HG03108 (cell line): ENCODE data around the gene EPHA4.
A peak's percentile ranks its signal among the peaks of the same experiment; 100 is the strongest.
"Not testable (repeated sequence)": the region's sequence is repeated elsewhere in the genome, so short reads cannot be mapped to it uniquely, and the experiment has no call there.

Experiments used
- ATAC-seq: cut with Tn5 transposase; IDR thresholded peaks from one replicate; pipeline ENCODE4 v1.9.1; 2021; ENCODE audit warnings: moderate library complexity; ENCODE audit not compliant: unreplicated experiment

EPHA4 gene

DNA sequence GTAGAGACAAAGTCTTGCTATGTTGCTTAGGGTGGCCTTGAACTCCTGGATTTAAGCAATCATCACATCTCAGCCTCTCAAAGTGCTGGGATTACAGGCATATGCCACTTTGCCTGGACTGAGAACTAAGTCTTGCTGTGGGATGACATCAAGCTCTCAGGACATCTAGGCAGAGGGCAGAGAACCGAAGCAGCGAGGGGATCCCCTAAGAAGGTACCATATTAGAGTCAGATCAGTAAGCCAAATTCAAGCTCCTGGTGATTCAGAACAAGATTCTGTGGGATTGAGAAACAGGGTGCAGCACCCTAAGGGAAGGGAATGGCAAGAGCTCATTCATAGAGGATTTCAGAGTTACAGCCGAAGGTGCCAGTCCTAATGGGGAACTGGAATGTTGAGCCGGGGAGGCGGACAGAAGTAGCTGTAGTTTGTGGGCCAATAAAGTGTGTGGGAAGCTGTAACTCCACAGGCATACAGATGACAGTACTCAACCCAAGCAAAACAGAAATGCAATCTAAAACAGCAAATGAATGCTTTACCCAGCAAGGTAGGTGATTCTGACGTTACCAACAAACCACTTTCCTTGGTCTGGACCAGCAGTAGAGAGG, 30.9 kb downstream of the EPHA4 start:
- ATAC-seq = no peak

- ATAC-seq = no peak
These were observed 32.9 kb downstream of the EPHA4 start for GRCh38 chr2:221539246-221539645.

- ATAC-seq = no peak
These were observed 36.3 kb downstream of the EPHA4 start for GRCh38 chr2:221535824-221536223.

DNA sequence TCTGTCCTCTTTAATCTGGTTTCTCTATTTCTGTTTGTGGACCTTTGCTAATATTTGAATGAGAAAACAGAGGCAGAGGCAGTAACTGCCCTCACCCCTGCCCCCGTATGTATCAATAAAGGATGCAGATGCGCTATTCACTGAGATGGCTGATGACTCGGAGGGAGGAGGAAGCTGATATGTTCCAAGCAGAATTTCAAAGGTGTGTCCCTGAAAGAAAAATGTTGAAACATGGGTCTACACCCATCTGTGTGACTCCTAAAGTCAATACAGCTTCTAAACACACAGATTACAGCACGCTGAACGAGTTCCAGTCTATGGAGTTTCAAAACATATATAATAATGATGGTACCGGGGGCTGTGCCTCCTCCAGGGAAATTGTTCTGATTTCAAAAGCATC, 38.8 kb downstream of the EPHA4 start:
- no peak for ATAC-seq

- no peak for ATAC-seq
These were observed 39.5 kb downstream of the EPHA4 start for GRCh38 chr2:221532641-221533040.

DNA sequence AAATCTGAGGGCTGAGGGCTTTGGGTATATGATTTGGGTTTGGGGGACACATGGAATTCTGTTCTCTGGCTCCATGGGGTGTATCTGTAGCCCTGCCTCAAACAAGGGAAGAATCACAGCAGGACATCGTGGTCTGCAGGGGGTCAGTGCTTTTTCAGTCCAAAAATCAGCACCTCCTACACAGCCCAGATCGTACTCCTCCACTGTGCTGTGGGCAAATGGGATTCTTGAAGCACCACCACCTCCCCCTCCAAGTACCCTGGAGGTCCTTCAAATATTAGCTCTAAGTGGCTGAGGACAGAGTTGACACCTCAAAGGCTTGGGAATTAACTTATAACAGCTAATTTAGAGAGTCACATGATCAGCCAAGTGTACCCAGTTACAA, 41.5 kb downstream of the EPHA4 start:
- ATAC-seq = no peak

DNA sequence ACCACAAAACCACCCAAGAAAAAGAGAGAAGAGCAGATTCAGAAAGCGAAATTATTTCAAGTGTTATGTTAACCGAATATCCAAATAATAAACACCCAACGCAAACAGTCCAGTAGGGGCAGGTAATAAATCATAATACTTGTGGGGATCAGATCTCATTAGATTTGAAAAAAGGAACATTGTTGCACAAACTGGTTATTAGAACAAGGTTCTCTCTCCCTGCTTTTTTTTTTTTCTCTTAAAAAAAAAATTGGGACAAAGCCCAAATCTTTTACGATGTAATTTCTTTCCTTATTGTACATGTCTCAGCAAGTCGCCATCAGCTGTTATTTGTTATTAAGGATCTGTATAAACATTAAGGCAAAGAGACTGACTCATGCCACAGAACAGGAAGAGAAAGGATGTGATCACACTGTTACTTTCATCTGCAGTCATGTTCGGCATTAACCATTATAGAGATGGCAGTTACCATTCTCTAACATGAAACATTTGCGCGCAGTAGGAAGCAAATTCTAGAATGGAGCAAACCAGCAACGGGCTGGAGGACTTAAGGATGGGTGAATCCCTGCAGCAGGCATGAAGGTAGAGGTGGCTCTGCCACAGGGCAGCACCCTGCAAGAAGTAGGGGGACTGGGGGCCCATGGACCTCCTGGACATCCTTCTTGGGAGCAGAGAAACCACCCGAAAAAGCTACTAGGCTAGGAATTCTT, 42.0 kb downstream of the EPHA4 start:
- no peak for ATAC-seq

GRCh38 chr2:221529177-221529942, 42.7 kb downstream of the EPHA4 start:
- ATAC-seq = no peak

DNA sequence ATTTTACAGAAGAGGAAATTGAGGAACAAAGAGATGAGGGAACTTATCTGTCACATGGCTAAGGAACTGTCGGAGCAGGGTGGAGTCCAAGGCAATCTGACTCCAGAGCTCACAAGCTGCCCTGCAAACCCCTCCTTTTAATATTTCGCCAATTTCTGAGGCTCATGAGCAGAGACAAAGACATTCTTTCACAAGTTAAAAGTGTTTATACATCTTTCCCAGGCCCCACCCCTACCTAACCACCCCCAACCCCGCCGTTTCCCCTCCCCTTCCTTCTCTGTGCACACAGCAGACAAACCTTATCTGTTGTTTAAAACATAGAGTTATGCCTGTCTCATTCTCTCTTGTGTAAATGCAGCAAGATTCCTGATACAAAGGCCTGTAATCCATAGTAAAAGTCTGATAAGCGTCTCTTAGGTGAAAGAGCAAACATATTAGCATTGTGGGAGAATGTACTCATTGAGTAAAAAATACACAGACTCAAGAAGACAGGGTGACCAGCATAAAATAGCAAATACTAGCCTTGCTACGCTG, 44.3 kb downstream of the EPHA4 start:
- ATAC-seq = no peak

DNA sequence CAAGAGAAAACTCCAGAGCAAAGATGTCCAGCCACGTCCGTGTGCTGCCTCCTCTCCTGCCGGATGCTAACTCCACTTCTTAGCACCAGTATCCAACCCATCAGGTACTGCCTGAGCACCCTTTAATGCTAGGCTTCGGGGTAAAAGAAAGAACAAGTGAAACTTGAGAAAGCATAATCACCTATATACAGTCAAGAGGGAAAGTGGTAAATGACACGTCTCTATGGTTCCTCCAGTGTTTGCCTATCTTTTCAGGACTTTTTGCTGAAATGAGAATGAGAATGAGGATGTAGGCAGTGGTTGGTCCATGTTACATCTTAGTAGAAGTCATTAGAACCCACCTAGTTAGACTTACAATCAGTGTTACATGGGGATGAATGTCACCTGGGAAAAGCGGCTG, 47.9 kb downstream of the EPHA4 start:
- ATAC-seq = no peak

- no peak for ATAC-seq
These were observed 50.8 kb downstream of the EPHA4 start for GRCh38 chr2:221521233-221521845.

DNA sequence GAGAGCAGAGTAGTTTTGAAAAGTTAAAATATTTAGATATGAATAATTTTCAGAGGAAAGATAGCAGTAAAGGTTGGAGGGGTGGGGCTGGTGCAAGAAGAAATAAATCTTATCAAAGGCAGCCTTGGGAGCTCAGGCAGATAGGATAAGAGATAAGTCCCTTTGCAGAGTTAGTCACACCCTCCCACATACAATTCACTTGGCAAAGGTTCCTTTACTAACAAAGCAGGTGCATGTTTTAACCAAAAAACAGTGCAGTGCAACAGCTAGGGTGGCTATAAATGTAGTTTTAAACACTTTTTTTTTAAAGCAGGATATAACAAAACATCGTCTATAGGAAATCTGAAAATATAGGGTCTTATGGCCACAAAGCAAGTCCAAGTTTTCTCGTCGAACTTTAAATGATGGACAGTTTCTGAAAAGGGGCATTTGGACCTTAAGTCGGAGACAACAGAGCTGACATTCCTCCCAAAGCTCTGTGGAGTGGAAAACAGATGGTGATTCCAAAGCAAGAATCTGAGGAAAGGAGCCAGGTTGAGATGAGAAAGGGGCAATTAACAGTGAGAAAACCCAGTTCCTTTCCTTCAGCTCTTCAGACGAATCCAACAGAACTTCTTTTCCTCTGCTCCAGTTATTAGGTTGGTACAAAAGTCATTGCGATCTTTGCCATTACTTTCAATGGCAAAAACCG, 53.0 kb downstream of the EPHA4 start:
- no peak for ATAC-seq

DNA sequence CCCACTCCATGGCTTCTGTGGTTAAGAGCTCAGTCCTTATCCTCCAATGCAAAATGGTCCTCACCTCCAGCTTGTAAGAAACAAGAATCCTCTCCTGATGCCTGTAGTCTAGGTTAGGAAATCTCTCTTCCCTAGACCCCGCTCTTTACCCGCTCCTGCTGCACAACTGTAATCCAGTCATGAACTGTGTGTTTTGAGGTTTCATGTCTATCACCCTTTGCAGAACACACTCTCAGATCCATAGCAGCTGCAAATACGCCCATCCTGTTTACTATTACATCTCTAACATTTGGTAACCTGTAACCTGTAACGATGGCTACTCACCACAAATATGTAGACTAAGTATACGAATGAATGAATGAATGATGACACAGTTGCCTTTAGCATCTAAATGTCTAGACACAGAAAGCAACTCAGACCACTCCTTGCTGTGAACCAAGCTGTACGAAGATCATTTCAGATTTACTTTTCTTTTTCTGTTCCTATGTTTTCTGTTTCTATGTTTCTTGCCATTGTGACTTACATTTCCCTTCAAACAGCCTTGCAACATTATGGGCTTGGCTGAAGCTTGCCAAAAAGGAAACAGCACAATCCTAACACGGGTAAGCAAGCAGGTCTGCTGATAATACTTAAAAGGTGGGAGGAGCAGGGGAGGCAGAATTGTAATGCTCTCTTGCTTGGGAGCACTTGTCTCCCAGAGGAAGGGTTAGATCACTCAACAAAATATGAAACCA, 53.7 kb downstream of the EPHA4 start:
- peak; percentile 55 for ATAC-seq

GRCh38 chr2:221517696-221518151, 54.4 kb downstream of the EPHA4 start:
- ATAC-seq = peak; percentile 92

- no peak for ATAC-seq
These were observed 54.9 kb downstream of the EPHA4 start for GRCh38 chr2:221517146-221517695.

DNA sequence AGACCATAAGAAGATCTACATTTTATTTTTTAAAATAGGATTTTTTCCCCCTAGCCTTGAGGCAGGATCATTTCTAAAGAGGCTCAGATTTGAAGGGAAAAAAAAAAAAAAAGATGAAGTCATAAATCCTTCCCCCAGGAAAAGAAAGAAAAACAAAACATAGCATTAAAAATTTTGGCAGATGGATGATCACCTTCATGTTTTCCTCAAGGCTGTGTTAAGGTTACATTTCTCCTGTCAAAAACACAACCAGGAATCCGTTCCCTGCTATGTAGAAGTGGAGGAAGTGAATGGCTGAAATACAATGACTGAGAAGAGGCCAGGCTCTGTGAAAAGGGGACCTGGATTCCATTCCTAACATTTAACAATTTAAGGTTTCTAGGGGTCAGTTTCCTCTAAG, 56.2 kb downstream of the EPHA4 start:
- no peak for ATAC-seq

- ATAC-seq = no peak
These were observed 57.6 kb downstream of the EPHA4 start for GRCh38 chr2:221514305-221515040.

DNA sequence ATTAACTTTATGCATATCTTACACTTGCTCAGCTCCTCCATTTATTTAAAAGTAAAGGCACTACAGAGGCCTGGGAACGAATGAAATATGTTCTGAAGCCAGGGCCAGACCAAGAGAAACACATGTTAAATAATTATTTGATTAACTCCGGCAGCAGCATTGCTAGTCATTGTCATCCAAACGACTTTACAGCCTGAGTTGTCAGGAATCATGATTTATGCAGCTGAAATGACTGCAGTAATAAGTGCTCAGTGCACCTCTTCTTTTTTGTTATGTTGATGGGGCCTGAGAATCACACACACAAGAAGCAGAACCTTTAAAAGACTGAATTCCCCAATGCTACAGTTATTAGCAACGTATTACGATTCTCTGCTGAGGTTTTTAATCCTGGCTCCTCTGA, 58.9 kb downstream of the EPHA4 start:
- ATAC-seq = no peak

DNA sequence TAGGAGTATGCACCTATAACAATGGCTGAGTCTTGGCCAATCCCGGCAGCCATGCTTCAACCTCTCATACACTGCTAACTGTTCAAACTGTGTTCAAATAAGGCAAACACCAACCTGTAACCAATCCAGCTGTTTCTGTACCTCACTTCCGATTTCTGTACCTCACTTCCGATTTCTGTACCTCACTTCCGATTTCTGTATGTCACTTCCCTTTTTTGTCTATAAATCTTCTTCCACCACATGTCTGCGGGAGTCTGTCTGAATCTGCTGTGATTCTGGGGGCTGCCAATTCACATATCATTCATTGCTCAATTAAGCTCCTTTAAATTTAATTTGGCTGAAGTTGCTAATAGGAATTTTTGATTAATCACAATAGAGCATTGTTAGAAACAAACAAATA, 60.8 kb downstream of the EPHA4 start:
- not testable (repeated sequence) for ATAC-seq
